ENCODE data around the gene SKIDA1. TPM values are rescaled to one million over a fixed set of nuclear protein-coding genes. Genes with fewer than 3 reads are reported as not detected.

Gene SKIDA1
- total RNA-seq, 1 donor from 2014 or later, result 0.52 TPM

- no peak overlapping the region for H3K4me3 ChIP-seq (ENCODE audit: low read depth, low read length)
- DNase-seq (ENCODE audit: low read depth), result no peak
- TF ChIP-seq CTCF (conservative IDR thresholded peaks at IDR 0.05; ENCODE audit: low read depth, low read length), result no peak
Measured at GRCh38 chr10:21473541-21473940, 51.9 kb downstream of the SKIDA1 start.

GRCh38 chr10:21473135-21473534 lies 52.3 kb downstream of the SKIDA1 start:
- DNase-seq (ENCODE audit: low read depth), result no peak
- TF ChIP-seq CTCF (conservative IDR thresholded peaks at IDR 0.05; ENCODE audit: low read depth, low read length), result no peak

GRCh38 chr10:21468086-21468485 lies 57.4 kb downstream of the SKIDA1 start:
- DNase-seq (ENCODE audit: low read depth), result no peak
- TF ChIP-seq CTCF (conservative IDR thresholded peaks at IDR 0.05; ENCODE audit: low read depth, low read length), result no peak
- no peak overlapping the region for H3K4me3 ChIP-seq (ENCODE audit: low read depth, low read length)

More at GRCh38 chr10:21473135-21473534, 52.3 kb downstream of the SKIDA1 start:
- no peak overlapping the region for H3K4me3 ChIP-seq (ENCODE audit: low read depth, low read length)

GRCh38 chr10:21467633-21468032 lies 57.8 kb downstream of the SKIDA1 start:
- no peak overlapping the region for H3K4me3 ChIP-seq (ENCODE audit: low read depth, low read length)
- no peak for TF ChIP-seq CTCF (conservative IDR thresholded peaks at IDR 0.05; ENCODE audit: low read depth, low read length)
- no peak for DNase-seq (ENCODE audit: low read depth)

GRCh38 chr10:21464134-21464533 lies 61.3 kb downstream of the SKIDA1 start:
- no peak for DNase-seq (ENCODE audit: low read depth)
- no peak overlapping the region for H3K4me3 ChIP-seq (ENCODE audit: low read depth, low read length)
- TF ChIP-seq CTCF (conservative IDR thresholded peaks at IDR 0.05; ENCODE audit: low read depth, low read length), result no peak

Other genes with a start within 250 kb of the SKIDA1 start
- 15.5 and 15.8 TPM in 2 replicates for gene MLLT10, start 8.6 kb upstream of the SKIDA1 start, total RNA-seq